Ovary (tissue), 3 donors: Measurements from ENCODE around the gene KRTAP5-5.

Experiments
- POLR2A ChIP-seq: fragments of 450-650 bp; IDR thresholded peaks from one replicate; pipeline ENCODE4 v1.6.1; 2017; ENCODE audit warnings: antibody characterized with exemption, mild to moderate bottlenecking, moderate library complexity
- TF ChIP-seq, protein P1 (sequence below), 3 donors: fragments of 450-650 bp in 2 of 3; fragments of 200-600 bp in 1 of 3; IDR thresholded peaks; one replicate each; pipeline versions ENCODE4 v1.5.1 to v1.8.0; 2016 to 2022; ENCODE audit warnings: antibody characterized with exemption in 3 of 3, mild to moderate bottlenecking in 1 of 3
- donor health status: DM: no; HTN: no; CAD: no.

GRCh38 chr11:1629326-1630185 is at the start of gene KRTAP5-5:
- TF ChIP-seq, protein P1, sequence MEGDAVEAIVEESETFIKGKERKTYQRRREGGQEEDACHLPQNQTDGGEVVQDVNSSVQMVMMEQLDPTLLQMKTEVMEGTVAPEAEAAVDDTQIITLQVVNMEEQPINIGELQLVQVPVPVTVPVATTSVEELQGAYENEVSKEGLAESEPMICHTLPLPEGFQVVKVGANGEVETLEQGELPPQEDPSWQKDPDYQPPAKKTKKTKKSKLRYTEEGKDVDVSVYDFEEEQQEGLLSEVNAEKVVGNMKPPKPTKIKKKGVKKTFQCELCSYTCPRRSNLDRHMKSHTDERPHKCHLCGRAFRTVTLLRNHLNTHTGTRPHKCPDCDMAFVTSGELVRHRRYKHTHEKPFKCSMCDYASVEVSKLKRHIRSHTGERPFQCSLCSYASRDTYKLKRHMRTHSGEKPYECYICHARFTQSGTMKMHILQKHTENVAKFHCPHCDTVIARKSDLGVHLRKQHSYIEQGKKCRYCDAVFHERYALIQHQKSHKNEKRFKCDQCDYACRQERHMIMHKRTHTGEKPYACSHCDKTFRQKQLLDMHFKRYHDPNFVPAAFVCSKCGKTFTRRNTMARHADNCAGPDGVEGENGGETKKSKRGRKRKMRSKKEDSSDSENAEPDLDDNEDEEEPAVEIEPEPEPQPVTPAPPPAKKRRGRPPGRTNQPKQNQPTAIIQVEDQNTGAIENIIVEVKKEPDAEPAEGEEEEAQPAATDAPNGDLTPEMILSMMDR (IDR thresholded peaks at IDR 0.05): no peak
- no peak for TF ChIP-seq POLR2A
